HG03095 (cell line): Measurements from ENCODE around the gene VTN.

Experiments used
- ATAC-seq: cut with Tn5 transposase; IDR thresholded peaks from one replicate; pipeline ENCODE4 v1.9.1; 2021; ENCODE audit warnings: moderate library complexity; ENCODE audit not compliant: unreplicated experiment

The VTN gene

GRCh38 chr17:28369684-28370034 lies 448 bp downstream of the VTN start:
- no peak for ATAC-seq

- no peak for ATAC-seq
These were observed 1.0 kb downstream of the VTN start for GRCh38 chr17:28368915-28369683.

- ATAC-seq: no peak
These were observed 1.7 kb downstream of the VTN start for GRCh38 chr17:28368306-28368831.

- no peak for ATAC-seq
These were observed 2.3 kb downstream of the VTN start for GRCh38 chr17:28367641-28368305.

GRCh38 chr17:28366605-28367004 lies 3.5 kb downstream of the VTN start:
- no peak for ATAC-seq

GRCh38 chr17:28365487-28365886 lies 4.6 kb downstream of the VTN start:
- no peak for ATAC-seq

- ATAC-seq: no peak
These were observed 5.3 kb downstream of the VTN start, which contains the start of gene SEBOX for GRCh38 chr17:28364665-28365363. Gene SEBOX (minus strand): TSS chr17:28365199. CDS start chr17:28365151, 48 bp downstream.

- ATAC-seq: no peak
These were observed 6.1 kb downstream of the VTN start for GRCh38 chr17:28363776-28364650.

GRCh38 chr17:28363186-28363585 lies 6.9 kb downstream of the VTN start:
- ATAC-seq: no peak

- no peak for ATAC-seq
These were observed 12.3 kb downstream of the VTN start for GRCh38 chr17:28357901-28358197.

GRCh38 chr17:28357061-28357900 lies 12.8 kb downstream of the VTN start, which contains the start of gene POLDIP2:
Gene POLDIP2 (minus strand): TSS chr17:28357527. CDS start chr17:28357448, 79 bp downstream.
- peak; percentile 93 for ATAC-seq

- ATAC-seq: no peak
These were observed 19.8 kb downstream of the VTN start for GRCh38 chr17:28350271-28350670.

GRCh38 chr17:28348979-28349378 lies 21.1 kb downstream of the VTN start:
- ATAC-seq: no peak

- ATAC-seq: no peak
These were observed 22.7 kb downstream of the VTN start for GRCh38 chr17:28347261-28347891.

- ATAC-seq: no peak
These were observed 23.3 kb downstream of the VTN start for GRCh38 chr17:28346746-28347246.

GRCh38 chr17:28346199-28346580 lies 23.9 kb downstream of the VTN start:
- no peak for ATAC-seq

GRCh38 chr17:28345419-28346198 lies 24.5 kb downstream of the VTN start:
- ATAC-seq: no peak

- no peak for ATAC-seq
These were observed 25.6 kb downstream of the VTN start for GRCh38 chr17:28344435-28344901.
